ENCODE data around the gene PPRC1.

DNA sequence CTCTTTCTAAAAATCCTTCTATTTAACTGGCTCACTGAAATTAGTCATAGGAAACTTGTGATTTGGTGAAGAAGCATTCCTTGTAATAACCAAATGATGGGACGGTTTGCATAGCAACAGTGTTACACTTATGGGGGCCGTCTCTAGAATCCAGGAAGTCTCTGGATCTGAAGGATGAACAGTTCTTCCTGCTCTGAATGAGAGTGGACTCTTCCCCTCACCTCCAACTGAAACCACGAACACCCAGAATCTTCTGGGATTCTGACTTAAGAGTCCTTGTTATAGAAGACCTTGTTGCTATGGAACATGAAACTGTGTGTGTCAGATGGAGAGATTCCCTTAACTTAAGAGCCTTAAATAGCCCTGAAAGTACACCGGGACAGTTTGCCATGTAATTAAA, 42.6 kb downstream of the PPRC1 start:
- TF ChIP-seq CTCF (IDR thresholded peaks at IDR 0.05) (no peak), POLR2AphosphoS5 (IDR thresholded peaks at IDR 0.05; ENCODE audit: low read depth, low read length) (no peak), TCF7L2 (IDR thresholded peaks at IDR 0.05; ENCODE audit: low read depth, low read length) (no peak), SIN3A (IDR thresholded peaks at IDR 0.05; ENCODE audit: borderline replicate concordance, insufficient read depth, low read depth, low read length) (no peak)
- TF ChIP-seq, protein P1, sequence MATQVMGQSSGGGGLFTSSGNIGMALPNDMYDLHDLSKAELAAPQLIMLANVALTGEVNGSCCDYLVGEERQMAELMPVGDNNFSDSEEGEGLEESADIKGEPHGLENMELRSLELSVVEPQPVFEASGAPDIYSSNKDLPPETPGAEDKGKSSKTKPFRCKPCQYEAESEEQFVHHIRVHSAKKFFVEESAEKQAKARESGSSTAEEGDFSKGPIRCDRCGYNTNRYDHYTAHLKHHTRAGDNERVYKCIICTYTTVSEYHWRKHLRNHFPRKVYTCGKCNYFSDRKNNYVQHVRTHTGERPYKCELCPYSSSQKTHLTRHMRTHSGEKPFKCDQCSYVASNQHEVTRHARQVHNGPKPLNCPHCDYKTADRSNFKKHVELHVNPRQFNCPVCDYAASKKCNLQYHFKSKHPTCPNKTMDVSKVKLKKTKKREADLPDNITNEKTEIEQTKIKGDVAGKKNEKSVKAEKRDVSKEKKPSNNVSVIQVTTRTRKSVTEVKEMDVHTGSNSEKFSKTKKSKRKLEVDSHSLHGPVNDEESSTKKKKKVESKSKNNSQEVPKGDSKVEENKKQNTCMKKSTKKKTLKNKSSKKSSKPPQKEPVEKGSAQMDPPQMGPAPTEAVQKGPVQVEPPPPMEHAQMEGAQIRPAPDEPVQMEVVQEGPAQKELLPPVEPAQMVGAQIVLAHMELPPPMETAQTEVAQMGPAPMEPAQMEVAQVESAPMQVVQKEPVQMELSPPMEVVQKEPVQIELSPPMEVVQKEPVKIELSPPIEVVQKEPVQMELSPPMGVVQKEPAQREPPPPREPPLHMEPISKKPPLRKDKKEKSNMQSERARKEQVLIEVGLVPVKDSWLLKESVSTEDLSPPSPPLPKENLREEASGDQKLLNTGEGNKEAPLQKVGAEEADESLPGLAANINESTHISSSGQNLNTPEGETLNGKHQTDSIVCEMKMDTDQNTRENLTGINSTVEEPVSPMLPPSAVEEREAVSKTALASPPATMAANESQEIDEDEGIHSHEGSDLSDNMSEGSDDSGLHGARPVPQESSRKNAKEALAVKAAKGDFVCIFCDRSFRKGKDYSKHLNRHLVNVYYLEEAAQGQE (IDR thresholded peaks at IDR 0.05; ENCODE audit: insufficient read depth in 1 of 2, low read depth in 2 of 2, low read length in 1 of 2), result no peak
